HG03280 (cell line): ENCODE data around the gene ZNF768.

Source experiments
- ATAC-seq: cut with Tn5 transposase; IDR thresholded peaks from one replicate; pipeline ENCODE4 v1.9.1; 2021; ENCODE audit warnings: mild to moderate bottlenecking, moderate library complexity; ENCODE audit not compliant: unreplicated experiment

ZNF768 gene

DNA sequence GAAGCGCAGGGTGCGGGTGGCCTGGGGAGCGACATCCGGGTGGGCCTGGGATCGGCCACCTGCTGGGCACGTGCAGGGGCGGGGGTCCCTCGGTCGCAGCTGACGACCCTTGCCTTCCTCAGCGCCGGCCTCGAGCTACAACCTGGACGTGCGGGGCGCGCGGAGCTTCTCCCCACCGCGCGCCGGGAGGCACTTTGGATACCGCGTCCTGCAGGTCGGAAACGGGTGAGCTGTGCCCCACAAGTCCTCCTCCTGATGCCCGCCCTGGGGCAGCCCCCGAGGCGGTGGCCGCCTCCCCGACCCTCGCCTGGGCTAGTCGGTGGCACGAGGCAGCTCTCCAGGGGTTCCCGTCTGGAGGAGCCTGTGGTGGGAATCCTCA is 52.3 kb downstream of the ZNF768 start:
- no peak for ATAC-seq
